ENCODE measurements around the gene PPP3R1.

PPP3R1 gene

DNA sequence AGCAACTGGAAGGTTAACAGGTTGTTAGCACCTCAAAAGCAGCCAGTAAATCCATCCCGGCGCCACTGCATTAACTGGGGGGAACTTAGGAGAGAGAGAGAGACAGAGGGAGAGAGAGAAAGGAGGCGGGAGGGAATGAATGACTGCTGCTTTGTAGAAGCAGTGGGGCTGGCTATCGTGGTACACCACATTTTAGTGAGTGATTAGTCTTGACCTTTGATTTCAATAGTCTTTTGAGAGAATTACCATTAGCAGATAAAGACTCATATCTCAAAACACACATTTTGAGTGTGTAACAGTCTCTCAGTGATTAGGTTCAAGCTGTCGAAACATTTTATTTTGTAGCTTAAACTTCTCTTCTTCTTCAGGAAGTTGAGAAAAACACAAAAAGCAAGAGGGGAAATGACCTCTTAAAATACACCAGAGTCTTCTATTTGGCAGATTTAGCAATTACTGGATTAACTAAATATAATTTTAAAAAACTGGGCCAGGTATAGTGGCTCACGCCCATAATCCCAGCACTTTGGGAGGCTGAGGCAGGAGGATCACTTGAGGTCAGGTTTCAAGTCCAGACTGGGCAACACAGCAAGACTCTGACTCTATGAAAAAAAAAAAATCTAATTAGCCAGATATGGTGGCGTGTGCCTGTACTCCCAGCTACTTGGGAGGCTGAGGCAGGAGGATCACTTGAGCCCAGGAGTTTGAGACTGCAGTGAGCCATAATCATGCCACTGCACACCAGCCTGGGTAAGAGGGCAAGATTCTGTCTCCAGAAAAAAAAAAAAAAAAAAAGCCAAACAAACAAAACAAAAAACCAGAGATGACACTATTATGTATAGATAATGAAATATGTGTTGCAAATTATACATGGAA is 116.6 kb downstream of the PPP3R1 start:
- no peak for DNase-seq

DNA sequence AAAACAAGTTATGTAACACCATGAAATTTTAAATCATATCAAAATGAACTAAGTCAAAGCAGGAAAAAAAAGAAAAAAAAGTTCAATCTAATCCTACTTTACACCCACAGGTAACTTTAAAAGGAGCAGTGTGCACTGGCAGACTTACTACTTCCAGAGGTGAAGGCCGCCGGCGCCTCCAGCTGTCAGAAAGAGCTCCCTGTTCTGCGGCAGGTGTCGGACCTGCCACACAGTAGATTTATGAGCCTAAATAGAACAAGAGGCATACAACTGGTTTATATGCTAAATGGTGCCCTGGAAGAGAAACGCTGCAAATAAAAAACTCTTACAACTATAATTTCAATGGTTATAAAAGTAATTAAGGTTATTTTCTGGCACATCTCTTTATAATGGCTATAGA is 117.8 kb downstream of the PPP3R1 start:
- DNase-seq, result no peak

GRCh38 chr2:68134120-68134519 is 118.2 kb downstream of the PPP3R1 start:
- DNase-seq, result no peak
